Right lobe of liver (tissue), 4 donors: Measurements from ENCODE around the gene KAZN.

ENCODE experiments used
- POLR2A ChIP-seq: fragments of 450-650 bp; IDR thresholded peaks from one replicate; pipeline ENCODE4 v1.6.1; 2017; ENCODE audit warnings: antibody characterized with exemption, mild to moderate bottlenecking
- TF ChIP-seq, protein P1 (sequence below), 4 donors: fragments of 200-600 bp in 3 of 4; fragments of 450-650 bp in 1 of 4; IDR thresholded peaks; one replicate each; pipeline versions ENCODE4 v1.5.1 to v1.8.0; 2016 to 2022; ENCODE audit warnings: antibody characterized with exemption in 4 of 4, mild to moderate bottlenecking in 2 of 4
- donor health status: DM: no; HTN: no; CAD: no.
- donor health status: DM: no; HTN: no; CAD: no.
- donor health status: DM: no; HTN: yes; CAD: no.

DNA sequence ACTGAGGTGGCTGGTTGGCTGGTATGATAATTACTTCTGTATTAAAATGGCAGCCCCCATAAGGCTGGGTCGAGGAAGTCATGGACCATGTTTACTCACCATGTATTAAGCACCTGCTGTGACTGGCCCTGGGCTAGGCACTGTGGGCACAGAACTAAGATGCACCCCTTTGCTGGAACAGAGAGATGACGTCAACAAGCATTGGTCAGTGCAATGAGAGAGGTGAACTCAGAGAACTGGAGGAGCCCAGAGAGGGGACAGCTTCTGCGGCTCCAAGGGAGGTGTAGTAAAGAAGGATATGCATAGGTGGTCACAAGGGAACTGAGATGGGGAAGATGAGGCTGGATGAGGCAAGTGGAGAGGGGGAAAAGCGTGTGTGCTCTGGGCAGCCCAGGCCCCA lies 88.7 kb downstream of the KAZN start:
- TF ChIP-seq, protein P1, sequence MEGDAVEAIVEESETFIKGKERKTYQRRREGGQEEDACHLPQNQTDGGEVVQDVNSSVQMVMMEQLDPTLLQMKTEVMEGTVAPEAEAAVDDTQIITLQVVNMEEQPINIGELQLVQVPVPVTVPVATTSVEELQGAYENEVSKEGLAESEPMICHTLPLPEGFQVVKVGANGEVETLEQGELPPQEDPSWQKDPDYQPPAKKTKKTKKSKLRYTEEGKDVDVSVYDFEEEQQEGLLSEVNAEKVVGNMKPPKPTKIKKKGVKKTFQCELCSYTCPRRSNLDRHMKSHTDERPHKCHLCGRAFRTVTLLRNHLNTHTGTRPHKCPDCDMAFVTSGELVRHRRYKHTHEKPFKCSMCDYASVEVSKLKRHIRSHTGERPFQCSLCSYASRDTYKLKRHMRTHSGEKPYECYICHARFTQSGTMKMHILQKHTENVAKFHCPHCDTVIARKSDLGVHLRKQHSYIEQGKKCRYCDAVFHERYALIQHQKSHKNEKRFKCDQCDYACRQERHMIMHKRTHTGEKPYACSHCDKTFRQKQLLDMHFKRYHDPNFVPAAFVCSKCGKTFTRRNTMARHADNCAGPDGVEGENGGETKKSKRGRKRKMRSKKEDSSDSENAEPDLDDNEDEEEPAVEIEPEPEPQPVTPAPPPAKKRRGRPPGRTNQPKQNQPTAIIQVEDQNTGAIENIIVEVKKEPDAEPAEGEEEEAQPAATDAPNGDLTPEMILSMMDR (IDR thresholded peaks at IDR 0.05), result no peak
- TF ChIP-seq POLR2A, result no peak
